ENCODE data around the gene PTAFR.
A peak's percentile ranks its signal among the peaks of the same experiment; 100 is the strongest.

The PTAFR gene, protein sequence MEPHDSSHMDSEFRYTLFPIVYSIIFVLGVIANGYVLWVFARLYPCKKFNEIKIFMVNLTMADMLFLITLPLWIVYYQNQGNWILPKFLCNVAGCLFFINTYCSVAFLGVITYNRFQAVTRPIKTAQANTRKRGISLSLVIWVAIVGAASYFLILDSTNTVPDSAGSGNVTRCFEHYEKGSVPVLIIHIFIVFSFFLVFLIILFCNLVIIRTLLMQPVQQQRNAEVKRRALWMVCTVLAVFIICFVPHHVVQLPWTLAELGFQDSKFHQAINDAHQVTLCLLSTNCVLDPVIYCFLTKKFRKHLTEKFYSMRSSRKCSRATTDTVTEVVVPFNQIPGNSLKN

DNA sequence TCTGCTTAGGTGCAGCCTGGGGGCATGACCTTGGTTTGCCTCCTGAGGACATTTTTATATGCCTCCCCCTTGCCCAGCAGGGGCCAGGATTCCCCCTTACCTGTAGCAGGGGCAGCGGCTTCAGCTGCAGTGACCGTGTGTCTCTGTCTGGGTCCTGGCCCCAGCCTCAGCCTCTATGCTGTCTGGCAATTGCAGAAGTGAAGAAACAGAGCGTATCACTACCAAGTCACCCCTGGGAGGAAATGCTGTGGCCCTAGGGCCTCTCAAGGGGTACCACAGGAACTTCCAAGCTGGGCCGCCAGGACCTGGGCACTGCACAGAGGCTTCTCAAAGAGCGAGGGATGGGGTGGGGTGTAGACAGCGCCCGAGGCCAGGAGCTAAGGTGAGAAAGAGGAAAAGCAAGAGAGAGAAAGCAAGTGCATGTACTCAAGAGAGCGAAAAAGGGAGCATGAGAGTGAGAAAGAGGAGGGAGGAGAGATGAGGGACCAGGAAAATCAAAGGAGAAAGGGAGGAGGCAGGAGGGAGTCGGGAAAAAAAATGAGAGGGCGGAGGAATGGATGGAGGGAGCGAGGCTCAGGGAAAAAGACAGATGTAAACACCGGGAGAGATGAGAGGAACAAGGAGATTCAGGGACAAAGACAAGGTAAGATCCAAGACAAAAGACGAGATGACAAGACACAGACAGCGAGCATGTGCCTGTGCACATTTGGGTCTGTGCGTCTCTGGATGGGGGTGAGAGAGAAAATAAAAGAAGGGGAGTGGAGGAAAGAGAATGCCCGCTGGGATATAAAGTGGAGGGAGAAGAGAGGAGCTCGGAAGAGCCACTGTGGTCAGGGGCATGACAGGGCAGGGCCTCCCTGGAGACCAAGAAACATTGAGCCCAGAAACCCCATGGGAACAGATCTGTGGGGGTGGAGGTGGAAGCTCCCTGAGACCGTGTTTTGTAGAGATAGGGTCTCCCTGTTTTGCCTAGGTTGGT, at the start of gene PTAFR:
Gene PTAFR (minus strand): TSS at position 199 of the 979 bp plus-strand sequence. CDS start 25,669 bp downstream, outside the sequence.
- no peak for TF ChIP-seq ZNF274 (IDR thresholded peaks at IDR 0.05; ENCODE audit: low read depth, low read length)
- peak within 1 kb of the TSS; percentile 32 for H3K4me3 ChIP-seq (ENCODE audit: low read length)

- TF ChIP-seq ZNF274 (IDR thresholded peaks at IDR 0.05; ENCODE audit: low read depth, low read length), result no peak
- H3K4me3 ChIP-seq (ENCODE audit: low read length), result no peak overlapping the region
These were observed 36.8 kb upstream of the PTAFR start for GRCh38 chr1:28213315-28213714.

- H3K4me3 ChIP-seq (ENCODE audit: low read length), result no peak overlapping the region
- TF ChIP-seq ZNF274 (IDR thresholded peaks at IDR 0.05; ENCODE audit: low read depth, low read length), result no peak
These were observed 33.2 kb upstream of the PTAFR start for GRCh38 chr1:28209700-28210099.

GRCh38 chr1:28208818-28209441, 32.4 kb upstream of the PTAFR start:
- TF ChIP-seq ZNF274 (IDR thresholded peaks at IDR 0.05; ENCODE audit: low read depth, low read length), result no peak
- no peak overlapping the region for H3K4me3 ChIP-seq (ENCODE audit: low read length)

DNA sequence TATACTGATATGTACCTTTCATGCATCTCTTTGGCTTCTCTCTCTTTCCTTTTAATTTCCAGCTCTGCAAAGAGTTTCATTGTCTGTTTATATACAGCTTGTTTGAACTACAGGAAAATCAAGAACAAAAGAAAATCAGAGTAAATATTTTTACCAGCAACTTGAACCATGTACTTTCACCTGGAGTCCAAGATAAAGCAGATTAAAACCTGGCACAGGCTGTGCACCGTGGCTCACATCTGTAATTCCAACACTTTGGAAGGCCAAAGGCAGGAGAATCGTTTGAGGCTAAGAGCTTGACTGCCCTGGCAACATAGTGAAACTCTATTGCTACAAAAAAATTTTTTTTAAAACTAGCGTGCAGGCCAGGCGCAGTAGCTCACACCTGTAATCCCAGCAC, 28.8 kb upstream of the PTAFR start:
- TF ChIP-seq ZNF274 (IDR thresholded peaks at IDR 0.05; ENCODE audit: low read depth, low read length), result no peak
- H3K4me3 ChIP-seq (ENCODE audit: low read length), result no peak overlapping the region

DNA sequence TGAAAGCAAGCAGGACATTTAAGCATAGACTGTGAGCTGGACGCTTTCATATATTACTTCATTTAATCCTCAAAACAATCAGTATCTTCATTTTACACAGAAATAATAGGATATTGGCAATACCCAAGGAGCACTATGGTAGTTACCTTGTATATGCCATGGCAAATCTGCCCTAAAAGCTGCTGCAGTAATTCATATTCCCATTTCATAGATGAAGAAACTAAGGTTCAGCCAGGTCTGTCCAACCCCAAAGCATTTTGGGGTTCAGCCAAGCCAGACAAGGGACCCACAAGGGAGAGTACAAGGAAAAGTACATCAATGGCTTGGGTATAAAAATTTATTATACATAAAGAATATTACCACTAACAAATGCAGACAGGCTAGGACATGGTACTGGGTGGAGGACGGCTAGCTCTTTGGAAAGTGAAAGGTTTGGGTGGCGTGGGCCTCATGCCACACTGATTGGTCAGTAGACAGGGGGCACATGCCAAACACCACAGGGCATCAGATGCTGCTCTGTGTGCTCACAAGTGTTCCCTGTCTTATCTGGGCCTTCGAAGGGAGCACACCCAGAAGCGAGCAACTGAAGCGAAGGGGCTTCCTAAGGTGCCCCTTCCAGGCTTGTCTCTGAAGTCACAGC, 23.9 kb upstream of the PTAFR start:
- peak overlapping the region; percentile 16; the same call in 1 of the 2 replicates for H3K4me3 ChIP-seq (ENCODE audit: low read length)
- no peak for TF ChIP-seq ZNF274 (IDR thresholded peaks at IDR 0.05; ENCODE audit: low read depth, low read length)

DNA sequence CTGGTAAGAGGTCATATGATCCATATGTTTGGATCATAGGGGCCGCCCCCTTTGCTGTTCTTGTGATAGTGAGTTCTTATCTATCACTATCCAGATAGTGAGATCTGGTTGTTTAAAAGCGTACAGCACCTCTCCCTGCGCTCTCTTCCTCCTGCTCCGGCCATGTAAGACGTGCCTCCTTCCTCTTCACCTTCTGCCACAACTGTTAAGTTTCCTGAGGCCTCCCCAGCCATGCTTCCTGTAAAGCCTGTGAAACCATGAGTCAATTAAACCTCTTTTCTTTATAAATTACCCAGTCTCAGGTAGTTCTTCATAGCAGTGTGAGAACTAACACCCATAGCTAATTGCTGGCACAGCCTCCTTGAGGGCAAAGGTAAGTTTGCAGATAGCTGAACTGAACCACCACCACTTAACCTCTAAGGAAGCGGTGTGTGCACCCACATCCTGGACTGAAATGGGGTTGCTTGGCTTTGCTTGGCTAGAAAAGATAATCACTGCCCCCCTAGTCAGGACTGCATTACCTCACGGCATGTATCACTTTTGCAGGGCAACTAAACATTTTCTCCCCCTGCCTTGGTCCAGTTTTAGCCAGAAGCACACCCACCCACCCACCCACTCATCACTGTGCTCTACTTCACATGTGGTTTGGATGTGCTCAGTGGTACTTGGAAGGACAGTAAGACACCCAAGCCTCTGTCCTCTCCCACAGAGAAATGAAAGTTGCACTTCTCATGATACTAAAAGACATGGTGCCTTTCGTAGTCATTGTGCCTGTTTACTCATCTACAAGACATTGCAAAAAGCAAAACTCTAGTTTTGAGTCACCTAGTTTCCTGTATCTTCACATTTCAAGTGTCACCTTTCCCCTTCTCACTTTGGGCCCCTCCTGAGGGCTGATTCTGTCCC, 23.1 kb upstream of the PTAFR start:
- TF ChIP-seq ZNF274 (IDR thresholded peaks at IDR 0.05; ENCODE audit: low read depth, low read length), result no peak
- H3K4me3 ChIP-seq (ENCODE audit: low read length), result peak overlapping the region; percentile 51; the same call in 1 of the 2 replicates

DNA sequence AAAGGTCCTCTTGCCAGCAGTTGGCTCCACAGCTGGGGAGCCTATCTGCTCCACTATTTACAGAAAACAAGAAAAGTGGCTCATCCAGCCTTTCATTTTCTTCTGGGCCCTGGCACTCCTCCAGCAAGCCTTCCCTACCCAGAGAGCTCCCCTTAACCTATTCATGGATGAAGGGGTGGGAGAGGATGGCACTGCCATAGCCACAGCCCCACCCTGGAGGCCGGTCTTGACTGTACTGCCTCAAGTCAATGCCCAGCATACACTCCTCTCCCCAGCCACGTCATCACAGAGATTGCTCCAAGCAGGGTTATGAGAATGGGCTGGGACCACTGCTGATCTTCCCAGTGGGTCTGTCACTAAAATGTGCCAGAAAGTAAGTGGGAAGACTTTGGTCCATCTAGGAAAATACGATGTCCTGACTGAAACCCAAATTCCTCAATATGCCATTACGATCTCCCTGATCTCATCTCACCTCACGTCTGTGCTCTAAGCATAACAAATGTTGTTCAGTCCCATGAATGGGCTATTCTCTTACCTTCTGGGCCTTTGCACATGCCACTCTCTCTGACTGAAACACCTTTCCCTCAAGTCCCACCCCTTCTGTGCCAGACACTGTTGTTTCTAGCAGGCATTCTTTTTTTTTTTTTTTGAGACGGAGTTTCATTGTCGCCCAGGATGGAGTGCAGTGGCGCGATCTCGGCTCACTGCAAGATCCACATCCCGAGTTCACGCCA, 21.4 kb upstream of the PTAFR start:
- no peak for TF ChIP-seq ZNF274 (IDR thresholded peaks at IDR 0.05; ENCODE audit: low read depth, low read length)

DNA sequence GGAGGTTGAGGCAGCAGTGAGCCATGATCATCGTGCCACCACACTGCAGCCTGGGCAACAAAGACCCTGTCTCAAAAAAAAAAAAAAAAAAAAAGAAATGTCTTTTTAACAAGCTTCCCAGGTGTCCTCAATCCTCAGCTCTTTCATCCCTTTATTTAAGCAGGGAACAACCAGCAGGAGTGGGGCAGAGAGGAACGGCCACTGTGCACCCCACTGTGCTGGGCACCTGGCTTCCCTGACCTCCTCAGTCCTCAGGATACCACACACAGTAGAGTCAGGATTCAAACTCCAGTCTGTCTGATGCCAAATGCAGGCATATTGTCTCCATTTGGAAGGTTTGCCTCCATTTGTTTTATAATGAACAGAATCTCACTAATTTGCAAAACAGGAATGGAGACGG, 19.8 kb upstream of the PTAFR start:
- no peak overlapping the region for H3K4me3 ChIP-seq (ENCODE audit: low read length)
- TF ChIP-seq ZNF274 (IDR thresholded peaks at IDR 0.05; ENCODE audit: low read depth, low read length), result no peak

More for the DNA sequence above, 21.4 kb upstream of the PTAFR start:
- no peak overlapping the region for H3K4me3 ChIP-seq (ENCODE audit: low read length)

DNA sequence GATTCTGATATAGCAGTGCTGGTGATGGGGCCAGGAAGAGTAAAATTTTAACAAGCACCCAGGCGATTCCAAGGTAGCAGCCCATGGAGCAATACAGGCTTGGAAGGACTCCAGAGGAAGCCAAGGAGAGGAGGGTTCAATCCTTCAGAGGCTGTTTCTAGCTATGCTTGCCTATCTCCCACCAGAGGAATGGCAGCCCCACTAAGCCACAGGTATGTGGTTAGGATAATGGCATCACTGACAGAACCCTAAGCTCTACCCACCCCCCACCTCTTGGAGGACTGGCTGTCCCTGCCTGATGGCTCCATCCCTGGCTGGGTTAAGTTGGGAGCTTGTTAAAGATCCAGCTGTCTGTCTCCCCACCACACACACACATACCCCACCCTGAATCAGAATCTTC, 19.3 kb upstream of the PTAFR start:
- TF ChIP-seq ZNF274 (IDR thresholded peaks at IDR 0.05; ENCODE audit: low read depth, low read length), result no peak
- H3K4me3 ChIP-seq (ENCODE audit: low read length), result no peak overlapping the region

GRCh38 chr1:28194326-28195035, 18.0 kb upstream of the PTAFR start:
- no peak for TF ChIP-seq ZNF274 (IDR thresholded peaks at IDR 0.05; ENCODE audit: low read depth, low read length)

More at GRCh38 chr1:28194326-28195035, 18.0 kb upstream of the PTAFR start:
- H3K4me3 ChIP-seq (ENCODE audit: low read length), result no peak overlapping the region

Measured in GM08714 (cell line).